ENCODE measurements around the gene AK8.
"Not testable (repeated sequence)": the region's sequence is repeated elsewhere in the genome, so short reads cannot be mapped to it uniquely, and the experiment has no call there.

The AK8 gene

DNA sequence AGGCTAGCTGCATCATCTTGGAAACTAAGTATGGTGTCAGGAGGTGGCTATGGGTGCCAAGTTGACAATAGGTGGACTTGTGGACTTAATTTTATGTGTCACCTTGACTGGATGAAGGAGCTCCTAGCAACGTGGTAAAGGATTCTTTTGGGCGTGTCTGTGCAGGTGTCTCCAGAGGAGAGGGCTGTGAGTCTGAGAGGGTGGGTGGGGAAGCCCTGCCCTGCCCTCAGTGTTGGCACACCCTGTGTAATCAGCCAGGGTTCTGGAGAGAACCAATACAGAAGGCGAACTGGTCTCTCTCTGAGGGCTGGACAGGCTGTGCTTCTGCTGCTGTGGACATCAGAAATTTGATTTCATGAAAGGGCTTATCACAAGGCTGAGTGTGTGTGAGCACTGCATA is 146.9 kb downstream of the AK8 start:
- Mint-ChIP-seq H3K9me3 (no peaks in the 10 kb centered on the region), H3K4me3 (no peak overlapping the region), H3K4me1 (ENCODE audit: low read depth) (no peaks in the 10 kb centered on the region), H3K27me3 (peaks cover 4% of the 10 kb centered on the region), H3K27ac (no peak overlapping the region), H3K36me3 (ENCODE audit: low read depth) (no peaks in the 10 kb centered on the region)

DNA sequence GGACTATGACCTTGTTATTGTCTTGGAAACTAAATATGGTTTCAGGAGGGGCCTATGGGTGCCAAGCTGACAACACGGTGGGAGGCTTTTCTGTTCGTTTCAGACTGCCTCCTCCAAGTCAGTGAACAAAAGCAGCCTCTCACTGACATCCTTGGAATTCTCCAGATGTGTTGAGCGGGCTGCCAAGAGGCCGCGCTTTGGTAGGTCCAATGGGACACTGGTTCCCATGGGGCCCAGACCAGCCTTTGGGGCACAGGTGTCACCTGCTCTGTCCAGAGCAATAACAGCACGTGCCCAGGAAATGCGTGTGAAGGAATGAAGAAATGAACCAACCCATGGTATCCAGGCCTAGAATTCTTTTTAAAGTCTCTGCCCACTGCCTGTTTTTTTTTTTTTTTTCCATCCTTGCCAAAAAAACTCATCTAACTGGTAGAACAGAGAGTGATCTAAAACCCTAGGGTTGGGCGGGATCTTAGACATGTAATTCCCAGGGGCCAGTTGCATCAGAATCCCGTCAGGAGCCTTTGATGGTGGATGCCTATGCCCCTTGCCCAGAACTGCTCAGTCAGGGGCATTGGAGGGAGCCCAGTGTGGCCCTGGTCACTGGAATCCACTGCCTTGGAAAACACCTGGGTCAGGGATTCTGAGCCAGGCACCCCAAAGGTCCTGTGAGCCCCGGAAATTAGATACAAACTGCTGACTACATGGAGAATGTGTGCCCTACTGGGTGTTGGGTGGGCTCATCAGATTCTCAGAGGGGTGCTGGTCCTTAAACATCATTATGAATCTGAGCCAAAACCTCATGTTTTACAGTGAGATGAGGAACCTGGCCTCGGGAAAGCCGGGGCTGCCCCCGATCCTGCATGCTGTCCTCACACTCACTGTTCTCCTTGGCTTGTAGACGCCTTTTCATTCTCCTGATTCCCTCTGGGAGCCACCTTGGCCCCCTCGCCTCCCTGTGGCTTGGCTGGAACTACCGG is 147.7 kb downstream of the AK8 start:
- Mint-ChIP-seq H3K9me3 (no peaks in the 10 kb centered on the region), H3K27ac (no peak overlapping the region), H3K36me3 (ENCODE audit: low read depth) (no peaks in the 10 kb centered on the region), H3K4me1 (ENCODE audit: low read depth) (no peaks in the 10 kb centered on the region), H3K27me3 (peaks cover 4% of the 10 kb centered on the region), H3K4me3 (no peak overlapping the region)

DNA sequence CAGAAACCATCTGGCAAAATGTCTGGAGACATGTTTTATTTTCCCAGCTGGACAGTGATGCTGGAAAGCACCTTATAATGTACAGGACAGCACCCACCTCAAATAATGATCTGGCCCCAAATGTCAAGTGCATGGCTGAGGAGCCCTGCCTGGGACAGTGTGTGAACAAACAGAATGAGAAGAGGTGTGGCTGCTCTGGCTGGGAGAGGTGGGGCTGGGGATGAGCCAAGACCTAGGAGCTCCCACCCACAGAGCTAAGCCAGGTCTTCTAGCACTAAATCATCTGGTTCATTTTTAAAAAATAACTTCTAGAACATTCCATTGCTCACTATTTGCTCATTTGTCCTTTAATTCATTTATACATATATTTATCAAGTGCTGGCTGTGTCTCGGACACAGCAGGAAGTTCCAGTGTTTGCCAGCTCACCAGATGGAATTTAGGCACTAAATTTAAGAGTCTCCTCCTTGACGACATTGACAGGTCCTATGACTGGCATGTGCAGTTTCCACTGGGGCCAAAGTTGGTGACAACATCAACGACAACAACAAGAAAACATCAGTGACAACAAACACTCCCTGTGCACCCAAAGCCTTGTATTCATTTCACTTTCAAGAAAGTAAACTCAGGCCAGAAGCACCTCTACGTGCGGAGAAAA is 148.7 kb downstream of the AK8 start:
- Mint-ChIP-seq H3K36me3 (ENCODE audit: low read depth) (no peaks in the 10 kb centered on the region), H3K27me3 (peaks cover 4% of the 10 kb centered on the region), H3K4me3 (no peak overlapping the region), H3K9me3 (no peaks in the 10 kb centered on the region), H3K4me1 (ENCODE audit: low read depth) (no peaks in the 10 kb centered on the region), H3K27ac (no peak overlapping the region)

DNA sequence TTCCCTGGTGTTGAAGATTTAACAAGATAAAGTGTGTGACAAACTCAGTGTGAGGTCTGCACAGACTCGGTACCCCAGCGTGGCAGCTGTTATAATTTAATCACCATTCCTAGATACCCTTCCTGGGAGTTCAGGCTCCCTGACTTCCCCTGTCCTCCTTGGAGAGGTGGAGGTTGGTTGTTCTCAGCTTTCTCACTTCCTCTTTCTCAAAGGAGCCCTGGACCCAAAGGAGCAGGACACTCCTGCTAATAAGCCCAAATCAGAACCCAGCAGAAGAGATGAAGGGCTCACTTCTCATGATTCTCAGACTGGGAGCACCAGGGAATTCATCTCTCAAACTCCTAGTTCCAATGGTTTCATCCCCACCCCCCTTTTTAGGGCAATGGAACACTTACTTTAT is 149.6 kb downstream of the AK8 start:
- H3K4me1 Mint-ChIP-seq (ENCODE audit: low read depth): no peaks in the 10 kb centered on the region
- H3K36me3 Mint-ChIP-seq (ENCODE audit: low read depth): no peaks in the 10 kb centered on the region
- H3K4me3 Mint-ChIP-seq: no peak overlapping the region
- H3K27me3 Mint-ChIP-seq: peaks cover 4% of the 10 kb centered on the region
- no peaks in the 10 kb centered on the region for H3K9me3 Mint-ChIP-seq
- no peak overlapping the region for H3K27ac Mint-ChIP-seq

DNA sequence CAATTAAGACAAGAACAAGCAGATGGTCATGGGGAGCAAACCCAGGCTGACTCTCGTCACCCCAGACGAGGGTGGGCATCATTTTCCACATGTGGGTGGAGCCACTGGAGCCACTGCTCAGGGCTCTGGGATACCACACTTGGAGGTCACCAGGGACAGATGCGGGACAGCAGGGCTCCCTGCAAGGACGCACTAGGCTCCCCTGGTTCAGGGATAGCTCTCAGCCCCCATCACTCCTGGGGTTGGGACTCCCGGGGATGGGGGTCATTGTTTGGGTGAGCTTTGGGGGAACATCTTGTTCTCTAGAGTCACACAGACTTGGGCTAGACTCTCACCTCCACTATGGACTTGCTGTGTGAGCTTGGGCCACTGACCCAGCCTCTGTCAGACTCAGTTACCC is 150.0 kb downstream of the AK8 start:
- no peaks in the 10 kb centered on the region for H3K36me3 Mint-ChIP-seq (ENCODE audit: low read depth)
- peaks cover 5% of the 10 kb centered on the region for H3K27me3 Mint-ChIP-seq
- H3K9me3 Mint-ChIP-seq: no peaks in the 10 kb centered on the region
- no peaks in the 10 kb centered on the region for H3K4me1 Mint-ChIP-seq (ENCODE audit: low read depth)
- H3K27ac Mint-ChIP-seq: no peak overlapping the region
- no peak overlapping the region for H3K4me3 Mint-ChIP-seq

DNA sequence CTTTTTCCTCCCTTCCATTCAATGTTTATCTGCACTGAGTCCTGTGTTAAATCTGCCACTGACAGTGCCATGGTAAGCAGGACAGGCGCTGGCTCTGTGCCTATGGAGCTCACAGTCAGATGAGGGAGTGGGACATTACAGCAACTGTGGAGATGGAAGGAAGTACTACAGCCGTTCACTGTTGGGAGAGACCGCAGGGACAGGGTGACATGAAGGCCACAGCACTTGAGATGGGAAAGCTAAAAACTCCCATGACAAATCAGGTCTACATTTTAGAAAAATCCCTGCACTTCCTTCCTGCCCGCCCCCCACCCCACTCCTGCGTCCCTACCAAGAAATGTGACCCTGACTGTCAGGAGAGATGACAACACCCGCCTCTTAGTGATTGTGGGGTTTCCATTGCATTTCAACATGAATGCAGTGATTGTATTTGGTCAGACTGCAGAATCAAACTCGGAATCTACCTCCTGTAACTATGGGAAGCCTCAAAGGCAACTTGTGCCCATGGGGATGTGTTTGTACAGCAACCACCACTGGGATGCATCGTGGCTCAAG is 151.4 kb downstream of the AK8 start:
- H3K27me3 Mint-ChIP-seq: peaks cover 8% of the 10 kb centered on the region
- no peaks in the 10 kb centered on the region for H3K9me3 Mint-ChIP-seq
- no peaks in the 10 kb centered on the region for H3K36me3 Mint-ChIP-seq (ENCODE audit: low read depth)
- H3K4me3 Mint-ChIP-seq: no peak overlapping the region
- no peak overlapping the region for H3K27ac Mint-ChIP-seq
- H3K4me1 Mint-ChIP-seq (ENCODE audit: low read depth): no peaks in the 10 kb centered on the region

DNA sequence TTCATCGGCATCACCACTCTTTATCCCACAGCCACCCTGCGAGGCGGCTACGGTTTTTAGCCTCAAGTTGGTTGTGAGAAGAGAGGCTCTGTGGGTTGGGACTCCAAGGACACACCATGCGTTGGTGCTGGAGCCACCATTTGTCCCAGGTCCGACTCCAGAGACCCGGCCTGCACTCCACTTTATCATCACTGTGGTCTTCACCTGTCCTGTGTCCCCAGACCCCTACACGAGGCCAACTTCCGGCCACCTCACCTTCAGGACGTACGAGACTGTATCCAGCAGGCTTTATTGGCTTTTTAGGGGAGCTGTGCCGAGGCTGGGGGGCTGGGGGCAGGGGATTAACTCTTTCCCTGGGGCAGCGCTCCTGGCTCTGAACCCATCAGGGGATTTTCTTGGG is 152.8 kb downstream of the AK8 start:
- no peaks in the 10 kb centered on the region for H3K9me3 Mint-ChIP-seq
- no peaks in the 10 kb centered on the region for H3K36me3 Mint-ChIP-seq (ENCODE audit: low read depth)
- peaks cover 8% of the 10 kb centered on the region for H3K27me3 Mint-ChIP-seq
- no peak overlapping the region for H3K27ac Mint-ChIP-seq
- no peak overlapping the region for H3K4me3 Mint-ChIP-seq
- H3K4me1 Mint-ChIP-seq (ENCODE audit: low read depth): no peaks in the 10 kb centered on the region

DNA sequence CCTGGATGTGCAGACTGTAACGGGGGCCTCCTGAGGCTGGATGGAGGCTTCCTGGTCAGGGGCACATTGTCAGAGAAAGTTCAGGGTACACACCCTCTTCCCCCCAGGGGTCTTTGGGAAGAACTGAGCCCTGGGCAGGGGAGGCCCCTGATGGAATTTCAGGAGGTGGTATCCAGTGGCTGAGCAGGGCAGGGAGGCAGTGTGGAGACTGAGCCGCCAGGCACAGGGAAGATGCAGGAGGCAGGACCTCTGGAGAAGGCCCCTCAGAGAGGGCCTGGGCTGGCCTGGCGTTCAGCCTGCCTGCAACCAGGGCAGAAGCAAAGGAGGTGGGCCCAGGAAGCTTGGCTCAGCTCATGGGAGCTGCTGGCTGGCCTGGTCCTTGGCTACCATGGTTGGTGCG is 154.3 kb downstream of the AK8 start:
- no peak overlapping the region for H3K4me3 Mint-ChIP-seq
- no peaks in the 10 kb centered on the region for H3K9me3 Mint-ChIP-seq
- H3K4me1 Mint-ChIP-seq (ENCODE audit: low read depth): no peaks in the 10 kb centered on the region
- no peaks in the 10 kb centered on the region for H3K36me3 Mint-ChIP-seq (ENCODE audit: low read depth)
- no peak overlapping the region for H3K27ac Mint-ChIP-seq
- peaks cover 16% of the 10 kb centered on the region for H3K27me3 Mint-ChIP-seq

DNA sequence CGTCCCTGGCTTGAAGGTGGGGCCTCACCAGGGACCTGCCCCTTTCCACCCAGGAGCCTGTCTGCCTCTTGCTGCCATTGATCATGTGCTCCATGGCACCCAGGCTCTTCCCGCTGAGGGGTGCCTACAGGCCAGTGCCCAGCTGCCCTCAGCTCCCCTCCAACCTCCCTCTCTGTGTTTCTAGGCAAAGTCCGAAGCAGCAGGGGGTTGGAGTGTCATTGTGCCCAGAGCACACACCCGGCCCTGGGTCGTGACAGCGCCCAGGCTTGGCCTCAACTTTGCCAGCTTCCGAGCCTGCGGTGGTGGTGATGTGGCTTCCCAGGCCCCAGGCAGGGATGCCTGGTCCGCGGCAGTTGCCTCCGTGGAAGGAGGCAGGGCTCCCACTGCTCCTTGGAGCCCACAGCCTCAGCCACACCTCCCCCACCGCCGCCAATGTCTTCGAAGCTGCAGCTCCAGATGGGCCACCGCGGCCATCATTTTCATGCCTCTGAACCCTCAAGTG is 155.5 kb downstream of the AK8 start:
- no peak overlapping the region for H3K4me3 Mint-ChIP-seq
- H3K27ac Mint-ChIP-seq: no peak overlapping the region
- no peaks in the 10 kb centered on the region for H3K9me3 Mint-ChIP-seq
- H3K27me3 Mint-ChIP-seq: peaks cover 23% of the 10 kb centered on the region
- H3K36me3 Mint-ChIP-seq (ENCODE audit: low read depth): no peaks in the 10 kb centered on the region
- peaks cover 4% of the 10 kb centered on the region for H3K4me1 Mint-ChIP-seq (ENCODE audit: low read depth)

DNA sequence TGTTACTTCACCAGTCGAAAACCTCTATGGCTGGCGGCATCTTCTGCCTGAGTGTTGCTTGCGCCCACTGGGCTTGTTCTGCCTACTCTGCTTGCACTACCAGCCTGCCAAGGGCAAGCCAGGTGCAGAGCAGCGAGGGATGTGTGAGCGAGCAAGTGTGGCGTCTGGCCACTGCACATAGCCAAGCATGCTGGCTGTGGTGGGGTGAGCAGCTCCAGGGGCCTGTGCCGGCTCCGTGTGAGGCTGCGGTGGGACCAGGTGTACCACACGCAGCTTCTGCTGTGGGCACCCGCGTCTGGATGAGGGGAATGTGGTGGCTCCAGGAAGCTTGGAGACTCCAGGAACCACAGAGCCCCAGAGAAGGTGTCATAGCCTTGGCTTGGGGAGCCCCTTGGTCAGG is 156.4 kb downstream of the AK8 start:
- H3K9me3 Mint-ChIP-seq: no peaks in the 10 kb centered on the region
- peaks cover 4% of the 10 kb centered on the region for H3K4me1 Mint-ChIP-seq (ENCODE audit: low read depth)
- H3K27ac Mint-ChIP-seq: no peak overlapping the region
- no peak overlapping the region for H3K4me3 Mint-ChIP-seq
- peaks cover 29% of the 10 kb centered on the region for H3K27me3 Mint-ChIP-seq
- H3K36me3 Mint-ChIP-seq (ENCODE audit: low read depth): no peaks in the 10 kb centered on the region

DNA sequence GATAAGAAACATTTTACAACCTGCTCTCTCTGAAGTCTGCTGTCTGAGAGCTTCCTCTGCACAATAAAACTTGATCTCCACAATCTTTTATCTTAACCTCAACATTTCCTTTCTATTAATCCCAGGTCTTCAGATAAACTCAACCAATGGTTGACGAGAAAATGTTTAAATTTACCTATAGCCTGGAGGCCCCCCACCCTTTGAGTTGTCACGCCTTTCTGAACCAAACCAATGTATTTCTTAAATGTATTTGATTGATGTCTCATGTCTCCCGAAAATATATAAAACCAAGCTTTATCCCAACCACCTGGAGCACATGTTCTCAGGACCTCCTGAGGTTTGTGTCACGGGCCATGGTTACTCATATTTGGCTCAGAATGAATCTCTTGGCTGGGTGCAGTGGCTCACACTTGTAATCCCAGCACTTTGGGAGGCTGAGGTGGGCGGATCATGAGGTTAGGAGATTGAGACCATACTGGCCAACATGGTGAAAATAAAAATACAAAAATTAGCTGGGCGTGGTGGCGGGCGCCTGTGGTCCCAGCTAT is 159.6 kb downstream of the AK8 start:
- not testable (repeated sequence) for H3K9me3 Mint-ChIP-seq; H3K36me3 Mint-ChIP-seq (ENCODE audit: low read depth); H3K4me3 Mint-ChIP-seq; H3K27ac Mint-ChIP-seq; H3K4me1 Mint-ChIP-seq (ENCODE audit: low read depth)
- H3K27me3 Mint-ChIP-seq: peaks cover 29% of the 10 kb centered on the region

DNA sequence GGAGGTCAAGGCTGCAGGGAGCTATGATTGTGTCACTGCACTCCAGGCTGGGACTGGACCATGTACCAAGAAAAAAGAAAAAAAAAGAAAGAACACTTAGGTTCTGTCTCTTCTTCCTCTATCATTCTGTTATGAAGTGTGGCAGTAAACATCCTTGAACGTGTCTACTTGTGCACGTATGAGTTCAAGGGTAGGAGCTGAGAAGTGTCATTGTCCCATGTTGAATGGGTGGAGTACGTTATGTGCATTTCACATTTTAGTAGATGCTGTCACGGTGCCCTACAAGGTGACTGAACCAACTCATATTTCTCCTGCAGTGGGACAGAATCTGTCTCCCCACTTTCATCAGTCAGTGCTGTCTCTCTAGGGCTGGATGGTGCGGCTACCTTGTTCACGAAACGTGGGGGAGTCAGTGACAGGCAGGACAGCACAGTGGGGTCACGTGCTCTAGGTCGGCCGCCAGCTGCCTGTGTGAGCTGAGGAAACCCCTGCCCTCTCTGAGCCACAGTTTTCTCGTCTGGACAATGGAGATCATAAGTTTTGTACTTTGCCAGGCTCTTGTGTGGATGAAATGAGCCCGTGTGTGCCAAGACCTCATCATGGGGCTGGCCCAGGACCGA is 160.6 kb downstream of the AK8 start:
- peaks cover 4% of the 10 kb centered on the region for H3K4me1 Mint-ChIP-seq (ENCODE audit: low read depth)
- H3K4me3 Mint-ChIP-seq: no peak overlapping the region
- no peaks in the 10 kb centered on the region for H3K36me3 Mint-ChIP-seq (ENCODE audit: low read depth)
- H3K9me3 Mint-ChIP-seq: no peaks in the 10 kb centered on the region
- H3K27me3 Mint-ChIP-seq: peaks cover 28% of the 10 kb centered on the region
- H3K27ac Mint-ChIP-seq: no peak overlapping the region

DNA sequence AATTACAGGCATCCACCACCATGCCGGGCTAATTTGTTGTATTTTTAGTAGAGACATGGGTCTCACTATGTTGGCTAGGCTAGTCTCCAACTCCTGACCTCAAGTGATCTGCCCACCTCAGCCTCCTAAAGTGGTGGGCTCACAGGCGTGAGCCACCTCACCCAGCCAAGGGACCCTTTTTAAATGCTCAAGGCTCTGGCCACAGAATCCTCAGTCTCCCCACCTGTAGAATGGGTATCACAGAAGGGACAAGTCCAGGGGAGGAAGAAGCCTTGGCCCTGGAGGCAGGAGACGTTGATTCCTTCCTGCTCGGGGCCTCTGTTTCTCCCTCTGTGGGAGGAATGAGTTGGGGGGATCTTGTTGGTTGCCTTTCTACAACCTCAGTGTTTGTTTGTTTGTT is 162.1 kb downstream of the AK8 start:
- peaks cover 28% of the 10 kb centered on the region for H3K27me3 Mint-ChIP-seq
- H3K4me1 Mint-ChIP-seq (ENCODE audit: low read depth): peaks cover 4% of the 10 kb centered on the region
- H3K27ac Mint-ChIP-seq: no peak overlapping the region
- H3K9me3 Mint-ChIP-seq: no peaks in the 10 kb centered on the region
- no peaks in the 10 kb centered on the region for H3K36me3 Mint-ChIP-seq (ENCODE audit: low read depth)
- H3K4me3 Mint-ChIP-seq: no peak overlapping the region

DNA sequence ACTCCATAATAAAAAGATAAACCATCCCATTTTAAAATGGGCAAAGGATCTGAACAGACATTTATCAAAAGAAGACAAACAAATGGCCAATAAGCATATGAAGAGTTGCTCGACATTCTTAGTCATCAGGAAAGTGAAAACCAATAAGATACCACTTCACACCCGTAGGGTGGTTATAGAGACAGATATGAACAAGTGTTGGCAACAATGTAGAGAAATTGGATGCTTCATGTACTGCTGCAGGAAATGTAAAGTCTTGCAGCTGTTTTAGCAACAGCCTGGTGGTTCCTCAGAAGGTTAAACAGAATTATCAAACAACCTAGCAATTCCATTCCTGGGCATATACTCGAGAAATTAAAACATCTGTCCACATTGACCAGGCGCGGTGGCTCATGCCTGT is 165.3 kb downstream of the AK8 start:
- Mint-ChIP-seq H3K4me1 (ENCODE audit: low read depth) (no peaks in the 10 kb centered on the region), H3K4me3 (no peak overlapping the region), H3K27me3 (peaks cover 13% of the 10 kb centered on the region), H3K9me3 (no peaks in the 10 kb centered on the region), H3K27ac (no peak overlapping the region), H3K36me3 (ENCODE audit: low read depth) (no peaks in the 10 kb centered on the region)

DNA sequence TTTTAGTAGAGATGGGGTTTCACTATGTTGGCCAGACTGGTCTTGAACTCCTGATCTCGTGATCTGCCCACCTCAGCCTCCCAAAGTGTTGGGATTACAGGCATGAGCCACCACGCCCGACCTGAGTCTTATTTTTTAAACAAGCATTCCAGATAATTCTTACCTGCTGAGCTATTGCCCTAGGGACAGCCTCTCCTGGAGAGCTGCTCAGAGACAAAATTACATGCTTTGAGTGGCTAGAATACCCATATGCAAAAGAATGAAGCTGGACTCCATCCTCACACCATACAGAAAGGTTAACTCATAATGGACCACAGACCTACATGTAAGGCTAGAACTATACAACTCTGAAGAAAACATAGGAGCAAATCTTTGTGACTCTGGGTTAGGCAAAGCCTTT is 166.2 kb downstream of the AK8 start:
- H3K36me3 Mint-ChIP-seq (ENCODE audit: low read depth): no peaks in the 10 kb centered on the region
- H3K27me3 Mint-ChIP-seq: peaks cover 6% of the 10 kb centered on the region
- no peak overlapping the region for H3K27ac Mint-ChIP-seq
- H3K9me3 Mint-ChIP-seq: no peaks in the 10 kb centered on the region
- H3K4me3 Mint-ChIP-seq: no peak overlapping the region
- no peaks in the 10 kb centered on the region for H3K4me1 Mint-ChIP-seq (ENCODE audit: low read depth)
